Mesendoderm (in vitro differentiated cells): ENCODE results near the gene COPG2.

Experiments used
- DNase-seq: peaks from one replicate; pipeline ENCODE4 v3.0.0; 2013
- H2AK5ac ChIP-seq: 2 replicates; pipeline ENCODE4 v1.6.1; 2013; ENCODE audit warnings: low read length, inconsistent platforms
- H2BK120ac ChIP-seq: 2 replicates; pipeline ENCODE4 v1.6.1; 2013; ENCODE audit warnings: low read depth, mild to moderate bottlenecking, low read length, moderate library complexity, mixed read lengths
- H2BK15ac ChIP-seq: replicated peaks from 2 replicates; pipeline ENCODE4 v1.6.1; 2013; ENCODE audit warnings: low read depth, mild to moderate bottlenecking, moderate library complexity
- H2BK5ac ChIP-seq: 2 replicates; pipeline ENCODE4 v1.6.1; 2013; ENCODE audit warnings: low read length, inconsistent platforms
- H3K18ac ChIP-seq: 2 replicates; pipeline ENCODE4 v1.6.1; 2013; ENCODE audit warnings: mild to moderate bottlenecking, low read length, mixed read lengths
- H3K23ac ChIP-seq: one replicate; pipeline ENCODE4 v1.6.1; 2013; ENCODE audit warnings: low read length
- H3K27ac ChIP-seq: 2 replicates; pipeline ENCODE4 v1.5.1; 2013; ENCODE audit warnings: low read depth, mild to moderate bottlenecking, inconsistent platforms, low read length, moderate library complexity
- H3K27me3 ChIP-seq: 2 replicates; pipeline ENCODE4 v1.6.1; 2013; ENCODE audit warnings: low read length, control low read depth, mild to moderate bottlenecking, inconsistent platforms; ENCODE audit not compliant: insufficient read depth, poor library complexity
- H3K36me3 ChIP-seq: 2 replicates; pipeline ENCODE4 v1.6.1; 2013; ENCODE audit warnings: low read length, inconsistent platforms; ENCODE audit not compliant: control insufficient read depth, insufficient read depth
- H3K4ac ChIP-seq: one replicate; pipeline ENCODE4 v1.6.1; 2013; ENCODE audit warnings: low read depth, mild to moderate bottlenecking, low read length, moderate library complexity
- H3K4me1 ChIP-seq: 2 replicates; pipeline ENCODE4 v1.6.1; 2013; ENCODE audit warnings: low read depth, low read length, inconsistent platforms; ENCODE audit not compliant: control insufficient read depth
- H3K4me2 ChIP-seq: 2 replicates; pipeline ENCODE4 v1.6.1; 2013; ENCODE audit warnings: low read length
- H3K4me3 ChIP-seq: 2 replicates; pipeline ENCODE4 v1.5.1; 2013; ENCODE audit warnings: mild to moderate bottlenecking, low read length
- H3K56ac ChIP-seq: one replicate; pipeline ENCODE4 v1.6.1; 2013; ENCODE audit warnings: low read length
- H3K79me1 ChIP-seq: 2 replicates; pipeline ENCODE4 v1.6.1; 2013; ENCODE audit warnings: low read length, inconsistent platforms
- H3K79me2 ChIP-seq: 2 replicates; pipeline ENCODE4 v1.6.1; 2013; ENCODE audit warnings: mild to moderate bottlenecking, low read length; ENCODE audit not compliant: control insufficient read depth, insufficient read depth
- H3K9ac ChIP-seq: 2 replicates; pipeline ENCODE4 v1.6.1; 2013; ENCODE audit warnings: low read length, inconsistent platforms
- H4K5ac ChIP-seq: one replicate; pipeline ENCODE4 v1.6.1; 2013; ENCODE audit warnings: low read length
- H4K8ac ChIP-seq: one replicate; pipeline ENCODE4 v1.6.1; 2013; ENCODE audit warnings: low read depth, mild to moderate bottlenecking, control low read depth, low read length, moderate library complexity
- WGBS: extraction: QIAGEN DNeasy Blood & Tissue Kit; methylation state at CpG from one replicate; pipeline ENCODE4 v1.1.7; 2013; ENCODE audit warnings: low lambda C conversion rate, missing lambda C conversion rate; ENCODE audit not compliant: insufficient coverage; ENCODE audit errors: extremely low coverage; 5-methylcytosine and 5-hydroxymethylcytosine counted together

Gene COPG2

DNA sequence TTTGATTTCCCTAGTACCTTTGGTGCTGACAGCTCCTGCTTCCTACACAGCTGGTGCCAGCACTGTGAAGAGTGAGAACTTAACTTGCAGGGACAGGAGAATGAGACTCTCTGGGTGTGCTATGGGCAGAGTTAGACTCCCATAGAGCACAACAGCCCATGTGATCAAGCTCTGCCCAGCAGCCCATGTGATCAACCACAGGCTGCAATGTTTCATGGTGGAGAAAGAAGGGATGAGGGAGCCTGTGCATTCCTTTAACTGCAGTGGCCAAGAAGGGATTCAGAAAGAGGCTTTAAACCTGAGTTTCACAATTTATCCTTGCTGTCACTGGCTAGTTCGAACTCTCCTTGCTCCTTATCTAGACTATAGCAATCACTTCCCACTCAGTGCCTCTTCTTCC is 186.7 kb downstream of the COPG2 start:
- Histone ChIP-seq H3K4me1 (no peaks in the 10 kb centered on the region), H3K56ac (no peak overlapping the region), H4K8ac (no peak overlapping the region), H3K36me3 (no peaks in the 10 kb centered on the region), H3K4me2 (no peak overlapping the region), H3K27me3 (no peaks in the 10 kb centered on the region), H3K9ac (no peak overlapping the region), H2BK120ac (no peak overlapping the region), H3K18ac (no peak overlapping the region), H2BK15ac (no peak overlapping the region), H3K79me2 (peaks cover 2% of the 10 kb centered on the region), H2BK5ac (no peak overlapping the region), H3K23ac (no peak overlapping the region), H2AK5ac (no peak overlapping the region), H4K5ac (no peak overlapping the region), H3K79me1 (no peaks in the 10 kb centered on the region), H3K27ac (no peak overlapping the region), H3K4ac (no peak overlapping the region), H3K4me3 (no peak overlapping the region)
- no CpG with 5 or more reads among the region's 1 CpG for WGBS
- no peak for DNase-seq

DNA sequence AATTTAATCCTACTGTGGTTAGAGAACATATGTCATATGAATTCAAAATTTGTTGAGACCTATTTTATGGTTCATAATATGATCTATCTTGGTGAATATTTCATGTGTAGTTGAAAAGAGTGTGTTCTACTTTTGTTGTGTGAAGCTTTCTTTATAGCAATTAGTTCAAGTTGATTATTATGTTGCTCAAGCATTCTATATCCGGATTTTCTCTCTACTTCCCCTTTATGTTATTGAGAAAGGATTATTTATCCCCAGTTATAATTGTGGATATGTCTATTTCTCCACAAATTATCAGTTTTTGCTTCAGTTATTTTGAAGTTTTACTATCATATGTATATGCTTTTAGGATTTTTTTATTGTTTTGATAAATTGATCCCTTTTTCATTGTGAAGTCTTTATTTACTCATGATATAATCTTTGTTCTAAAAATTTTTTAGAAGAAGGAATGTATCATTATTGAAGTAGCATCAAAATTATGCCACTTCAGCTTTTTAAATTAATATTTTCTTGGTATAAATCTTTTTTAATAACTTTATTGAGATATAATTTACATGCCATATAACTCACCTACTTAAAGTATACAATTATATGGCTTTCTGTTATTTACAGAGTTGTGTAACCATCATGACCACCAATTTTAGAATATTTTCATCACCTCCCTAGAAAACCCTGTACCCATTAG is 188.7 kb downstream of the COPG2 start:
- no peak overlapping the region for H3K18ac ChIP-seq
- H3K79me2 ChIP-seq = no peaks in the 10 kb centered on the region
- H3K27me3 ChIP-seq = no peaks in the 10 kb centered on the region
- H3K79me1 ChIP-seq = no peaks in the 10 kb centered on the region
- no peak for DNase-seq
- no peak overlapping the region for H4K5ac ChIP-seq
- no peak overlapping the region for H3K23ac ChIP-seq
- H3K56ac ChIP-seq = no peak overlapping the region
- no peak overlapping the region for H3K4me3 ChIP-seq
- WGBS = no CpG with 5 or more reads among the region's 1 CpG
- no peak overlapping the region for H2BK120ac ChIP-seq
- H2BK5ac ChIP-seq = no peak overlapping the region
- H3K4me1 ChIP-seq = no peaks in the 10 kb centered on the region
- no peak overlapping the region for H3K4me2 ChIP-seq
- H4K8ac ChIP-seq = no peak overlapping the region
- no peak overlapping the region for H3K9ac ChIP-seq
- H3K27ac ChIP-seq = no peak overlapping the region
- H2BK15ac ChIP-seq = no peak overlapping the region
- H3K36me3 ChIP-seq = no peaks in the 10 kb centered on the region
- H2AK5ac ChIP-seq = no peak overlapping the region
- H3K4ac ChIP-seq = no peak overlapping the region

DNA sequence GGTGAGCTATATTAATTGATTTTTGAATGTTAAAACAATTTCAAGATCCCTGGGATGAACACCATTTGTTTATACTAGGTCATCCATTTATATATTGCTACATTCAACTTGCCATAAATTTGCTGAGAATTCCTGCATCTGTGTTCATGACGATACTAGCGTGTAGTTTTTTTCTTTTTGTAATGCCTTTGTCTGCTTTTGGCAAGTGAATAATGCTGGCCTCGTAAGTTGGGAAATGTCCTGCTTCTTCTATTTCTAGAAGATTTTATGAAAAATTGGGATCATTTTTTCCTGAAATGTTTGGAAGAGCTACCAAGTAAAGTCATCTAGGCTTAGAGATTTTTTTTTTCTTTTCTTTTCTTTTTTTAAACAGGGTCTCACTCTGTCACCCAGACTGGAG is 189.6 kb downstream of the COPG2 start:
- no peak overlapping the region for H3K9ac ChIP-seq
- no peak overlapping the region for H3K18ac ChIP-seq
- no peak overlapping the region for H3K4ac ChIP-seq
- H4K5ac ChIP-seq = no peak overlapping the region
- no peak overlapping the region for H2BK5ac ChIP-seq
- H3K4me1 ChIP-seq = no peaks in the 10 kb centered on the region
- WGBS = no CpG with 5 or more reads among the region's 3 CpGs
- H3K27ac ChIP-seq = no peak overlapping the region
- no peak for DNase-seq
- H2AK5ac ChIP-seq = no peak overlapping the region
- H3K79me2 ChIP-seq = no peaks in the 10 kb centered on the region
- H3K4me2 ChIP-seq = no peak overlapping the region
- H3K56ac ChIP-seq = no peak overlapping the region
- H3K27me3 ChIP-seq = no peaks in the 10 kb centered on the region
- H3K23ac ChIP-seq = no peak overlapping the region
- no peak overlapping the region for H4K8ac ChIP-seq
- H3K36me3 ChIP-seq = no peaks in the 10 kb centered on the region
- no peak overlapping the region for H2BK120ac ChIP-seq
- H2BK15ac ChIP-seq = no peak overlapping the region
- no peak overlapping the region for H3K4me3 ChIP-seq
- no peaks in the 10 kb centered on the region for H3K79me1 ChIP-seq

DNA sequence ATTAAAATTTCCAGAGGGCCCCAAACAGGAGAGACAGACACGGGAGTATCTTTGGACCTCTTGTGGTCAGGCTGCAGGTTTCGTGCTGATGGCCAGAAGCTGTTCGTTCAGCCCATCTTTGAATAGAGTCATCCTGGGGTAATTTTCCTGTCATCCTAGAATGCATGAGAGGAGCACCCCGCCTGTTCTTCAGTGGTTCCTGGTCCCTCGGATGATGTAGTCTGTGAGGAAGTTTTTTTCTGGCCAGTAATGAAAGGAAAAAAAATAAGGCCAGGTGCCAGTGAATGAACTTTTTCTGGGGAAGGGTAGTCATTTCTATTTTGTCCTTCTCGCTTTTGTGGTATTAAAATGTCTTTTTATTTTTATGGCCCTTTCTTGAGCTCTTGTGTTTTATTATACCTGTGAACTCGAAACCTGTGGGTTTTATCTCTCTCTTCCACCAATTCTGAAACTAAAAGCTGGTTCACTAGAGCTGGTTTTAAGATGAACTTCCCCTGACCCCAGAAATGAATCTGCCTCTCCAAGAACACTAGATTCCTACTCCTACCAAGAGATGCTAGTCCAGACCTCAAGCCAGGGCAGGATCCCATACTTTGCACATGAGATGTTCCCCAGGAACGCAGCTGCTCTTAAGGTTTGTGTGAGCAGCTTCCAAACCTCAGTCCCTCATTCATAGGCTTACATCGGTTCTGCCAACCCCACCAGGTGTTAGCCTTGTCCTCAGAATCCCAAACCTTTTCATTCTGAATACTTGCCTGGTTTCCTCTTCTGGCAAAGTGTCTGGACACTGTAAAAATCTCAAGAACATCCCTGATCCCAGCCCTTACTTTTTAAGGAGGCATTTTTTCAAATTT is 192.0 kb downstream of the COPG2 start:
- no peaks in the 10 kb centered on the region for H3K4me1 ChIP-seq
- no peak overlapping the region for H4K5ac ChIP-seq
- H3K4me2 ChIP-seq = no peak overlapping the region
- DNase-seq = no peak
- H3K4me3 ChIP-seq = no peak overlapping the region
- H3K9ac ChIP-seq = no peak overlapping the region
- H3K79me2 ChIP-seq = no peaks in the 10 kb centered on the region
- no peaks in the 10 kb centered on the region for H3K36me3 ChIP-seq
- H3K27me3 ChIP-seq = no peaks in the 10 kb centered on the region
- no peak overlapping the region for H4K8ac ChIP-seq
- H2BK15ac ChIP-seq = no peak overlapping the region
- no peak overlapping the region for H2BK5ac ChIP-seq
- H3K56ac ChIP-seq = no peak overlapping the region
- H3K23ac ChIP-seq = no peak overlapping the region
- H2BK120ac ChIP-seq = no peak overlapping the region
- no peaks in the 10 kb centered on the region for H3K79me1 ChIP-seq
- no peak overlapping the region for H3K4ac ChIP-seq
- no peak overlapping the region for H3K18ac ChIP-seq
- no peak overlapping the region for H3K27ac ChIP-seq
- WGBS = no CpG with 5 or more reads among the region's 9 CpGs
- no peak overlapping the region for H2AK5ac ChIP-seq

DNA sequence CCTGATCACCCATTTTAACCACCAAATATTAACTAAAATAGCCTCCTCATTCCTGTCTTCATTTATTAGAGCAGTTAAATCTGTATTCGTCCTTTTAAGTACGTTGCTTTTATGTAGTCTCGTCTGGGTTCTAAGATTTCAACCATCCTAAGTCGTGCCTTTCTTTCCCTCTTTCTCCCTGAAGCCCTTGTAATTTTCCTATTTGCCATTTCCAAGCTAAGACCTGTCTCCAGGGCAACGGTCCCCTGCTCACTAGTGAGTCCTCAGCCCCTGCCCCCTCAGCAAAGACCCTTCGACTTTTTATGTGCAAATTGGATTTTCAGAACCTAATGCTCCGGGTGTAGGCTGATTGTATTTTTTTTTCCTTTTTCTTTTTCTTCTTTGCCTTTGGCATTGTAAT is 192.8 kb downstream of the COPG2 start:
- Histone ChIP-seq H3K4me1 (no peaks in the 10 kb centered on the region), H3K79me2 (no peaks in the 10 kb centered on the region), H3K4ac (no peak overlapping the region), H3K23ac (no peak overlapping the region), H3K27me3 (no peaks in the 10 kb centered on the region), H4K5ac (no peak overlapping the region), H2BK15ac (no peak overlapping the region), H3K4me2 (no peak overlapping the region), H3K56ac (no peak overlapping the region), H3K18ac (no peak overlapping the region), H4K8ac (no peak overlapping the region), H3K4me3 (no peak overlapping the region), H3K36me3 (no peaks in the 10 kb centered on the region), H3K79me1 (no peaks in the 10 kb centered on the region), H3K27ac (no peak overlapping the region), H2AK5ac (no peak overlapping the region), H2BK5ac (no peak overlapping the region), H3K9ac (no peak overlapping the region), H2BK120ac (no peak overlapping the region)
- no peak for DNase-seq
- no CpG with 5 or more reads among the region's 7 CpGs for WGBS
